Measurements from ENCODE around the gene ABCD3.

Gene ABCD3

GRCh38 chr1:94519351-94519750 is 101.2 kb downstream of the ABCD3 start:
- no peak for FAIRE-seq
- DNase-seq (ENCODE audit: insufficient read length), result no peak
- no peak for TF ChIP-seq POLR2A (IDR thresholded peaks at IDR 0.05; ENCODE audit: low read depth, low read length)
- no peak for TF ChIP-seq TAF1 (IDR thresholded peaks at IDR 0.05; ENCODE audit: borderline replicate concordance, low read depth, low read length)
- TF ChIP-seq POLR2AphosphoS5 (IDR thresholded peaks at IDR 0.05; ENCODE audit: low read depth, low read length), result no peak

- DNase-seq (ENCODE audit: insufficient read length), result no peak
- no peak for FAIRE-seq
- TF ChIP-seq POLR2AphosphoS5 (IDR thresholded peaks at IDR 0.05; ENCODE audit: low read depth, low read length), result no peak
Measured at GRCh38 chr1:94522304-94522703, 104.1 kb downstream of the ABCD3 start.

- TF ChIP-seq POLR2AphosphoS5 (IDR thresholded peaks at IDR 0.05; ENCODE audit: low read depth, low read length) (no peak), POLR2A (IDR thresholded peaks at IDR 0.05; ENCODE audit: low read depth, low read length) (no peak), TAF1 (IDR thresholded peaks at IDR 0.05; ENCODE audit: borderline replicate concordance, low read depth, low read length) (no peak)
- DNase-seq (ENCODE audit: insufficient read length) (no peak), FAIRE-seq (no peak)
Measured at GRCh38 chr1:94524531-94524930, 106.3 kb downstream of the ABCD3 start.

GRCh38 chr1:94526152-94526980 is 108.2 kb downstream of the ABCD3 start:
- FAIRE-seq (no peak), DNase-seq (ENCODE audit: insufficient read length) (no peak)
- TF ChIP-seq TAF1 (IDR thresholded peaks at IDR 0.05; ENCODE audit: borderline replicate concordance, low read depth, low read length), result no peak

- DNase-seq (ENCODE audit: insufficient read length) (no peak), FAIRE-seq (no peak)
- TF ChIP-seq TAF1 (IDR thresholded peaks at IDR 0.05; ENCODE audit: borderline replicate concordance, low read depth, low read length), result no peak
- TF ChIP-seq POLR2A (IDR thresholded peaks at IDR 0.05; ENCODE audit: low read depth, low read length), result no peak
- TF ChIP-seq POLR2AphosphoS5 (IDR thresholded peaks at IDR 0.05; ENCODE audit: low read depth, low read length), result no peak
Measured at GRCh38 chr1:94527447-94528031, 109.3 kb downstream of the ABCD3 start.

- FAIRE-seq (no peak), DNase-seq (ENCODE audit: insufficient read length) (no peak)
- no peak for TF ChIP-seq POLR2AphosphoS5 (IDR thresholded peaks at IDR 0.05; ENCODE audit: low read depth, low read length)
- TF ChIP-seq POLR2A (IDR thresholded peaks at IDR 0.05; ENCODE audit: low read depth, low read length), result no peak
- no peak for TF ChIP-seq TAF1 (IDR thresholded peaks at IDR 0.05; ENCODE audit: borderline replicate concordance, low read depth, low read length)
Measured at GRCh38 chr1:94528299-94528698, 110.1 kb downstream of the ABCD3 start.

- no peak for FAIRE-seq
- no peak for DNase-seq (ENCODE audit: insufficient read length)
- no peak for TF ChIP-seq POLR2AphosphoS5 (IDR thresholded peaks at IDR 0.05; ENCODE audit: low read depth, low read length)
- no peak for TF ChIP-seq POLR2A (IDR thresholded peaks at IDR 0.05; ENCODE audit: low read depth, low read length)
- no peak for TF ChIP-seq TAF1 (IDR thresholded peaks at IDR 0.05; ENCODE audit: borderline replicate concordance, low read depth, low read length)
Measured at GRCh38 chr1:94528826-94529225, 110.6 kb downstream of the ABCD3 start.

GRCh38 chr1:94529416-94529815 is 111.2 kb downstream of the ABCD3 start:
- DNase-seq (ENCODE audit: insufficient read length) (no peak), FAIRE-seq (no peak)
- TF ChIP-seq TAF1 (IDR thresholded peaks at IDR 0.05; ENCODE audit: borderline replicate concordance, low read depth, low read length), result no peak
- no peak for TF ChIP-seq POLR2A (IDR thresholded peaks at IDR 0.05; ENCODE audit: low read depth, low read length)
- TF ChIP-seq POLR2AphosphoS5 (IDR thresholded peaks at IDR 0.05; ENCODE audit: low read depth, low read length), result no peak

GRCh38 chr1:94530373-94530878 is 112.2 kb downstream of the ABCD3 start:
- FAIRE-seq, result peak; percentile 42
- TF ChIP-seq POLR2AphosphoS5 (IDR thresholded peaks at IDR 0.05; ENCODE audit: low read depth, low read length), result no peak
- TF ChIP-seq TAF1 (IDR thresholded peaks at IDR 0.05; ENCODE audit: borderline replicate concordance, low read depth, low read length), result no peak
- TF ChIP-seq POLR2A (IDR thresholded peaks at IDR 0.05; ENCODE audit: low read depth, low read length), result no peak
- no peak for DNase-seq (ENCODE audit: insufficient read length)

- TF ChIP-seq POLR2AphosphoS5 (IDR thresholded peaks at IDR 0.05; ENCODE audit: low read depth, low read length) (no peak), POLR2A (IDR thresholded peaks at IDR 0.05; ENCODE audit: low read depth, low read length) (no peak), TAF1 (IDR thresholded peaks at IDR 0.05; ENCODE audit: borderline replicate concordance, low read depth, low read length) (no peak)
- no peak for FAIRE-seq
- DNase-seq (ENCODE audit: insufficient read length), result no peak
Measured at GRCh38 chr1:94531664-94532063, 113.5 kb downstream of the ABCD3 start.

- DNase-seq (ENCODE audit: insufficient read length) (no peak), FAIRE-seq (no peak)
- TF ChIP-seq TAF1 (IDR thresholded peaks at IDR 0.05; ENCODE audit: borderline replicate concordance, low read depth, low read length) (no peak), POLR2A (IDR thresholded peaks at IDR 0.05; ENCODE audit: low read depth, low read length) (no peak), POLR2AphosphoS5 (IDR thresholded peaks at IDR 0.05; ENCODE audit: low read depth, low read length) (no peak)
Measured at GRCh38 chr1:94532077-94532476, 113.9 kb downstream of the ABCD3 start.

GRCh38 chr1:94535095-94535494 is 116.9 kb downstream of the ABCD3 start:
- FAIRE-seq, result no peak
- no peak for TF ChIP-seq POLR2A (IDR thresholded peaks at IDR 0.05; ENCODE audit: low read depth, low read length)
- no peak for TF ChIP-seq TAF1 (IDR thresholded peaks at IDR 0.05; ENCODE audit: borderline replicate concordance, low read depth, low read length)
- no peak for TF ChIP-seq POLR2AphosphoS5 (IDR thresholded peaks at IDR 0.05; ENCODE audit: low read depth, low read length)
- no peak for DNase-seq (ENCODE audit: insufficient read length)

Data from GM12892 (cell line).